Liver (tissue), 9 donors: ENCODE measurements around the gene KCNQ1. TPM values are rescaled to one million over a fixed set of nuclear protein-coding genes. Genes with fewer than 3 reads are reported as not detected.

Experiments used
- DNase-seq: peaks from one replicate; pipeline ENCODE4 v3.0.0-alpha.2; 2017; ENCODE audit warnings: low spot score
- H3K27ac ChIP-seq, 2 donors: one replicate each; pipeline ENCODE4 v1.7.0; 2013; ENCODE audit warnings: inconsistent platforms in 2 of 2, low read length in 2 of 2, control low read depth in 1 of 2, low read depth in 1 of 2, mild to moderate bottlenecking in 1 of 2
- H3K27me3 ChIP-seq, 4 donors: one replicate each; pipeline versions ENCODE4 v1.6.1 to v1.7.0; 2013; ENCODE audit warnings: low read length in 3 of 4, inconsistent platforms in 1 of 4, mild to moderate bottlenecking in 1 of 4, moderate library complexity in 1 of 4; ENCODE audit not compliant: control insufficient read depth in 4 of 4, insufficient read depth in 4 of 4
- H3K36me3 ChIP-seq, 4 donors: one replicate each; pipeline versions ENCODE4 v1.6.1 to v1.7.0; 2013; ENCODE audit warnings: low read length in 3 of 4, mild to moderate bottlenecking in 3 of 4, low read depth in 1 of 4, moderate library complexity in 1 of 4; ENCODE audit not compliant: control insufficient read depth in 4 of 4, insufficient read depth in 3 of 4
- H3K4me1 ChIP-seq, 4 donors: one replicate each; pipeline versions ENCODE4 v1.6.1 to v1.7.0; 2013; ENCODE audit warnings: low read length in 3 of 4, mild to moderate bottlenecking in 3 of 4, moderate library complexity in 1 of 4; ENCODE audit not compliant: control insufficient read depth in 4 of 4, insufficient read depth in 4 of 4
- H3K4me3 ChIP-seq, 3 donors: one replicate each; pipeline versions ENCODE4 v1.6.1 to v1.7.0; 2013; ENCODE audit warnings: low read length in 3 of 3, control low read depth in 1 of 3, low read depth in 1 of 3, mild to moderate bottlenecking in 1 of 3
- H3K9ac ChIP-seq, 2 donors: one replicate each; pipeline ENCODE4 v1.7.0; 2013; ENCODE audit warnings: low read length in 2 of 2, mild to moderate bottlenecking in 2 of 2, moderate library complexity in 2 of 2, control low read depth in 1 of 2, low read depth in 1 of 2
- H3K9me3 ChIP-seq, 4 donors: one replicate each; pipeline versions ENCODE4 v1.6.1 to v1.7.0; 2013; ENCODE audit warnings: low read length in 3 of 4; ENCODE audit not compliant: control insufficient read depth in 4 of 4
- JUND ChIP-seq, 2 donors: IDR thresholded peaks; 2 replicates each; pipeline ENCODE4 v1.6.1; 2016; ENCODE audit warnings: antibody characterized with exemption in 2 of 2
- RAD21 ChIP-seq, 2 donors: IDR thresholded peaks; 2 replicates each; pipeline ENCODE4 v1.6.1; 2016; ENCODE audit warnings: antibody characterized with exemption in 2 of 2, mild to moderate bottlenecking in 2 of 2
- RXRA ChIP-seq, 2 donors: IDR thresholded peaks; 2 replicates each; pipeline ENCODE4 v1.6.1; 2017 to 2018; ENCODE audit warnings: antibody characterized with exemption in 2 of 2, mild to moderate bottlenecking in 1 of 2
- WGBS: extraction: QIAGEN DNeasy Blood & Tissue Kit; methylation state at CpG from one replicate; pipeline ENCODE4 v1.1.7; 2013; 5-methylcytosine and 5-hydroxymethylcytosine counted together
- polyA plus RNA-seq, 2 donors: library from polyadenylated mRNA; stranded (reverse) in 1 of 2; unstranded in 1 of 2; fragments of 200-250 nt in 1 of 2; fragments of >200 nt in 1 of 2; fragmentation: Nextera tagmentation in 1 of 2; extraction: Ambion mirVana in 1 of 2; gene quantifications; one replicate each; pipeline versions ENCODE4 v1.2.1 to v1.2.3, GENCODE V29; 2013 to 2015
- total RNA-seq, 2 donors: library from RNA; depleted of rRNA; stranded (reverse); fragments of >200 nt; gene quantifications; one replicate each; pipeline ENCODE4 v1.2.3, GENCODE V29; 2014
- TF ChIP-seq, protein P1 (sequence below): IDR thresholded peaks from 2 replicates; pipeline ENCODE4 v1.6.1; 2016; ENCODE audit warnings: antibody characterized with exemption
- TF ChIP-seq, protein P2 (sequence below): fragments of 150-350 bp; IDR thresholded peaks from 2 replicates; pipeline ENCODE4 v1.5.1; 2017; ENCODE audit warnings: improper control_type of control experiment, low read depth, low read length; ENCODE audit not compliant: missing input control
- TF ChIP-seq, protein P3 (sequence below): IDR thresholded peaks from 2 replicates; pipeline ENCODE4 v1.6.1; 2016; ENCODE audit warnings: antibody characterized with exemption
- TF ChIP-seq, protein P4 (sequence below): IDR thresholded peaks from 2 replicates; pipeline ENCODE4 v1.6.1; 2016; ENCODE audit warnings: antibody characterized with exemption, mild to moderate bottlenecking
- donor health status: healthy.
- donor health status: healthy.
- donor health status: healthy.
- donor health status: healthy.
- donor health status: healthy.

KCNQ1 gene
- total and polyA plus RNA-seq, 4 donors, result 0.31 to 2.2 (median 1.5) TPM

DNA sequence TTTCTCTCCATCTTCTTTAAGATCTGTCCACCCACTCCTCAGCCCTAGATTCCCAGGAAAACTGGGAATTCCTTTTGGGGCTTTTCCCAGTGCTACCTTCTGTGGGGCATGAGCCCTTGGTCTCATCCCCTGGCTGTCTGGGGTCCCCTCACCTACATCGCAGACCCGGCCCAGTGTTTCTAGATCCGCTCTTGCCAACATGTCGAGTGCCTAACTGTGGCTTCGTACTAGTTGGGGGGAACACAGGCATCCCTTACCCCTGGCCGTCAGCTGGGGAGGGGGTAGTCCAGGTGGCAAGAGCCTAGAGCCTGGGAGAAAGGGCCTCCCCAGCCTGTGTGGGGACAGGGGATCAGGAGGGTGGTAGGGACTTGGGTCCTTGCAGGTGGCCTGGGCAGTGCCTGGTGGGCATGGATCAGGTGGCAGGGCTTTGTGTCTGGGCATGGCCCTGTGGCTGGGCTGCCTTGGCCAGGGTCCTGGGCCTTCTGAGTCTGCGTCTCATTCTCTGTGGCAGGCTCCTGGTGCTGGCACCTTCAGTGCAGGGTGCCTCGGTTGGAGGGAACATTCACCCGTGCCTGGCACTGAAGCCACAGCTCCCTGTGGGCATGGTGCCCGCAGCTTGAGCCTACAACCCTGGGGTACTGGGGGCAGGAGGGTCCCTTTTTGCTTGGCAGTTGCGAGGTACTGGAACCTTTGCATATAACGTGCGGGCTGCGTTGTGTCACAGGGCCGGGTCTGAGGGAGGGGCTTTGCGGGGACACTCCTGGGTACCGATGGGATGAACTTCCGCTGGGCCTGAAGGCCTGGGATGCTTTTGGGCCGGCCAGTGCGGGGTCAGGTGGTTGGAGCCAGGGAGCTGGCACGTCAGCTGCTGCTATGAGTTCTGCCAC is 4.1 kb downstream of the KCNQ1 start:
- Histone ChIP-seq H3K27ac (no peak overlapping the region), H3K36me3 (no peaks in the 10 kb centered on the region), H3K9me3 (no peaks in the 10 kb centered on the region), H3K9ac (no peak overlapping the region), H3K4me1 (peaks cover 0 to 13% (median 1%) of the 10 kb centered on the region in 4 donors), H3K4me3 (no peak overlapping the region), H3K27me3 (peaks cover 0 to 3% (median 0%) of the 10 kb centered on the region in 4 donors)
- DNase-seq, result no peak
- 79% methylated on average over 21 of the region's 21 CpGs for WGBS
- TF ChIP-seq RAD21 (IDR thresholded peaks at IDR 0.05), result no peak
- TF ChIP-seq, protein P1, sequence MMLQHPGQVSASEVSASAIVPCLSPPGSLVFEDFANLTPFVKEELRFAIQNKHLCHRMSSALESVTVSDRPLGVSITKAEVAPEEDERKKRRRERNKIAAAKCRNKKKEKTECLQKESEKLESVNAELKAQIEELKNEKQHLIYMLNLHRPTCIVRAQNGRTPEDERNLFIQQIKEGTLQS, result no peak
- TF ChIP-seq, protein P2, sequence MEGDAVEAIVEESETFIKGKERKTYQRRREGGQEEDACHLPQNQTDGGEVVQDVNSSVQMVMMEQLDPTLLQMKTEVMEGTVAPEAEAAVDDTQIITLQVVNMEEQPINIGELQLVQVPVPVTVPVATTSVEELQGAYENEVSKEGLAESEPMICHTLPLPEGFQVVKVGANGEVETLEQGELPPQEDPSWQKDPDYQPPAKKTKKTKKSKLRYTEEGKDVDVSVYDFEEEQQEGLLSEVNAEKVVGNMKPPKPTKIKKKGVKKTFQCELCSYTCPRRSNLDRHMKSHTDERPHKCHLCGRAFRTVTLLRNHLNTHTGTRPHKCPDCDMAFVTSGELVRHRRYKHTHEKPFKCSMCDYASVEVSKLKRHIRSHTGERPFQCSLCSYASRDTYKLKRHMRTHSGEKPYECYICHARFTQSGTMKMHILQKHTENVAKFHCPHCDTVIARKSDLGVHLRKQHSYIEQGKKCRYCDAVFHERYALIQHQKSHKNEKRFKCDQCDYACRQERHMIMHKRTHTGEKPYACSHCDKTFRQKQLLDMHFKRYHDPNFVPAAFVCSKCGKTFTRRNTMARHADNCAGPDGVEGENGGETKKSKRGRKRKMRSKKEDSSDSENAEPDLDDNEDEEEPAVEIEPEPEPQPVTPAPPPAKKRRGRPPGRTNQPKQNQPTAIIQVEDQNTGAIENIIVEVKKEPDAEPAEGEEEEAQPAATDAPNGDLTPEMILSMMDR, result no peak
- TF ChIP-seq, protein P3, sequence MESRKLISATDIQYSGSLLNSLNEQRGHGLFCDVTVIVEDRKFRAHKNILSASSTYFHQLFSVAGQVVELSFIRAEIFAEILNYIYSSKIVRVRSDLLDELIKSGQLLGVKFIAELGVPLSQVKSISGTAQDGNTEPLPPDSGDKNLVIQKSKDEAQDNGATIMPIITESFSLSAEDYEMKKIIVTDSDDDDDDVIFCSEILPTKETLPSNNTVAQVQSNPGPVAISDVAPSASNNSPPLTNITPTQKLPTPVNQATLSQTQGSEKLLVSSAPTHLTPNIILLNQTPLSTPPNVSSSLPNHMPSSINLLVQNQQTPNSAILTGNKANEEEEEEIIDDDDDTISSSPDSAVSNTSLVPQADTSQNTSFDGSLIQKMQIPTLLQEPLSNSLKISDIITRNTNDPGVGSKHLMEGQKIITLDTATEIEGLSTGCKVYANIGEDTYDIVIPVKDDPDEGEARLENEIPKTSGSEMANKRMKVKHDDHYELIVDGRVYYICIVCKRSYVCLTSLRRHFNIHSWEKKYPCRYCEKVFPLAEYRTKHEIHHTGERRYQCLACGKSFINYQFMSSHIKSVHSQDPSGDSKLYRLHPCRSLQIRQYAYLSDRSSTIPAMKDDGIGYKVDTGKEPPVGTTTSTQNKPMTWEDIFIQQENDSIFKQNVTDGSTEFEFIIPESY, result no peak
- no peak for TF ChIP-seq RXRA (IDR thresholded peaks at IDR 0.05)
- TF ChIP-seq JUND (IDR thresholded peaks at IDR 0.05), result no peak

DNA sequence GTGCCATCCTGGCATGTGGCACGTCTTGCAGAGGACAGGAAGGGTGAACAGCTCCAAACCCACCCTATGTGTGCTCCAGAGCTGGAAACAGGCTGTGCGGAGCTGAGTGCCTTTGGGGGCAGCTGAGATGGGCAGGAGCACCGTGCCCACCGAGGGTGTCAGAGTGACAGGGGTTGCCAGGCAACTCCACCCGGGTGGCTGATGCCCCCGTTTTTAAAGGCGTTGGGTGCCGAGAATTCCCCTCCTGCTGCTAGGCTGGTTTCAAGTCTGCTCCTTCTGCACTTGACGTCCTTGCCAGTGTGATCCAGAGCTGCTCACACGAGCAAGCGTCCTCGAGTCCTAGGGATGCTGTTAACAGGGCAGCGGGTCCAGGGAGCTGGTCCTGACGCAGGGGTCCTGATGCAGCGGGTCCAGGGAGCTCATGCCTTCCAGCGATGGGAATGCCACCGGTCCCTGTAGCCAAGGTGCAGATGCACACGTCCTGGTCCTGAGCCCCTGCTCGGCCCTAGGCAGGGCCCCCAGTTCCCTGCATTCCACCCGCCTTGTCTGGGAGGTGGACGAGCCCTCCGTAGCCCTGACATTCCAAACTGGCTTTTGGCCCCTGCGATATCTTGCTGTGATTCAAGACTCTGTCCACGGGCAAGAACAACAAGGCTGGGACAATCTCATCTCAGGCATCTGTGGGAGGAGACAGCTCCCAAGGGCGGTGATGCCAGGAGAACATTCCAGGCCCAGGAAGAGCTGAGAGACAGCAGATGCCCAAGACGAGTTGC is 4.9 kb downstream of the KCNQ1 start:
- no peak overlapping the region for H3K9ac ChIP-seq
- no peak for DNase-seq
- no peak overlapping the region for H3K27ac ChIP-seq
- H3K4me1 ChIP-seq, result peaks cover 0 to 13% (median 0%) of the 10 kb centered on the region in 4 donors
- peaks cover 0 to 3% (median 0%) of the 10 kb centered on the region in 4 donors for H3K27me3 ChIP-seq
- H3K4me3 ChIP-seq, result no peak overlapping the region
- no peaks in the 10 kb centered on the region for H3K36me3 ChIP-seq
- 70% methylated on average over 26 of the region's 26 CpGs for WGBS
- TF ChIP-seq RXRA (IDR thresholded peaks at IDR 0.05), result no peak
- TF ChIP-seq, protein P4, sequence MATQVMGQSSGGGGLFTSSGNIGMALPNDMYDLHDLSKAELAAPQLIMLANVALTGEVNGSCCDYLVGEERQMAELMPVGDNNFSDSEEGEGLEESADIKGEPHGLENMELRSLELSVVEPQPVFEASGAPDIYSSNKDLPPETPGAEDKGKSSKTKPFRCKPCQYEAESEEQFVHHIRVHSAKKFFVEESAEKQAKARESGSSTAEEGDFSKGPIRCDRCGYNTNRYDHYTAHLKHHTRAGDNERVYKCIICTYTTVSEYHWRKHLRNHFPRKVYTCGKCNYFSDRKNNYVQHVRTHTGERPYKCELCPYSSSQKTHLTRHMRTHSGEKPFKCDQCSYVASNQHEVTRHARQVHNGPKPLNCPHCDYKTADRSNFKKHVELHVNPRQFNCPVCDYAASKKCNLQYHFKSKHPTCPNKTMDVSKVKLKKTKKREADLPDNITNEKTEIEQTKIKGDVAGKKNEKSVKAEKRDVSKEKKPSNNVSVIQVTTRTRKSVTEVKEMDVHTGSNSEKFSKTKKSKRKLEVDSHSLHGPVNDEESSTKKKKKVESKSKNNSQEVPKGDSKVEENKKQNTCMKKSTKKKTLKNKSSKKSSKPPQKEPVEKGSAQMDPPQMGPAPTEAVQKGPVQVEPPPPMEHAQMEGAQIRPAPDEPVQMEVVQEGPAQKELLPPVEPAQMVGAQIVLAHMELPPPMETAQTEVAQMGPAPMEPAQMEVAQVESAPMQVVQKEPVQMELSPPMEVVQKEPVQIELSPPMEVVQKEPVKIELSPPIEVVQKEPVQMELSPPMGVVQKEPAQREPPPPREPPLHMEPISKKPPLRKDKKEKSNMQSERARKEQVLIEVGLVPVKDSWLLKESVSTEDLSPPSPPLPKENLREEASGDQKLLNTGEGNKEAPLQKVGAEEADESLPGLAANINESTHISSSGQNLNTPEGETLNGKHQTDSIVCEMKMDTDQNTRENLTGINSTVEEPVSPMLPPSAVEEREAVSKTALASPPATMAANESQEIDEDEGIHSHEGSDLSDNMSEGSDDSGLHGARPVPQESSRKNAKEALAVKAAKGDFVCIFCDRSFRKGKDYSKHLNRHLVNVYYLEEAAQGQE, result no peak
- H3K9me3 ChIP-seq, result no peaks in the 10 kb centered on the region
